Liver (tissue), 9 donors: ENCODE results near the gene MST1R. TPM values are rescaled to one million over a fixed set of nuclear protein-coding genes. Genes with fewer than 3 reads are reported as not detected.

ENCODE experiments used
- DNase-seq: peaks from one replicate; pipeline ENCODE4 v3.0.0-alpha.2; 2017; ENCODE audit warnings: low spot score
- H3K27ac ChIP-seq, 2 donors: one replicate each; pipeline ENCODE4 v1.7.0; 2013; ENCODE audit warnings: inconsistent platforms in 2 of 2, low read length in 2 of 2, control low read depth in 1 of 2, low read depth in 1 of 2, mild to moderate bottlenecking in 1 of 2
- H3K27me3 ChIP-seq, 4 donors: one replicate each; pipeline versions ENCODE4 v1.6.1 to v1.7.0; 2013; ENCODE audit warnings: low read length in 3 of 4, inconsistent platforms in 1 of 4, mild to moderate bottlenecking in 1 of 4, moderate library complexity in 1 of 4; ENCODE audit not compliant: control insufficient read depth in 4 of 4, insufficient read depth in 4 of 4
- H3K36me3 ChIP-seq, 4 donors: one replicate each; pipeline versions ENCODE4 v1.6.1 to v1.7.0; 2013; ENCODE audit warnings: low read length in 3 of 4, mild to moderate bottlenecking in 3 of 4, low read depth in 1 of 4, moderate library complexity in 1 of 4; ENCODE audit not compliant: control insufficient read depth in 4 of 4, insufficient read depth in 3 of 4
- H3K4me1 ChIP-seq, 4 donors: one replicate each; pipeline versions ENCODE4 v1.6.1 to v1.7.0; 2013; ENCODE audit warnings: low read length in 3 of 4, mild to moderate bottlenecking in 3 of 4, moderate library complexity in 1 of 4; ENCODE audit not compliant: control insufficient read depth in 4 of 4, insufficient read depth in 4 of 4
- H3K4me3 ChIP-seq, 3 donors: one replicate each; pipeline versions ENCODE4 v1.6.1 to v1.7.0; 2013; ENCODE audit warnings: low read length in 3 of 3, control low read depth in 1 of 3, low read depth in 1 of 3, mild to moderate bottlenecking in 1 of 3
- H3K9ac ChIP-seq, 2 donors: one replicate each; pipeline ENCODE4 v1.7.0; 2013; ENCODE audit warnings: low read length in 2 of 2, mild to moderate bottlenecking in 2 of 2, moderate library complexity in 2 of 2, control low read depth in 1 of 2, low read depth in 1 of 2
- H3K9me3 ChIP-seq, 4 donors: one replicate each; pipeline versions ENCODE4 v1.6.1 to v1.7.0; 2013; ENCODE audit warnings: low read length in 3 of 4; ENCODE audit not compliant: control insufficient read depth in 4 of 4
- EGR1 ChIP-seq, 2 donors: IDR thresholded peaks; 2 replicates each; pipeline ENCODE4 v1.6.1; 2016 to 2018; ENCODE audit warnings: antibody characterized with exemption in 2 of 2, low read depth in 2 of 2
- FOXA1 ChIP-seq: IDR thresholded peaks from 2 replicates; pipeline ENCODE4 v1.6.1; 2016; ENCODE audit warnings: antibody characterized with exemption
- FOXA2 ChIP-seq: IDR thresholded peaks from 2 replicates; pipeline ENCODE4 v1.6.1; 2016; ENCODE audit warnings: antibody characterized with exemption
- GABPA ChIP-seq, 2 donors: IDR thresholded peaks in 1 of 2; conservative IDR thresholded peaks in 1 of 2; 2 replicates each; pipeline ENCODE4 v1.6.1; 2016; ENCODE audit warnings: antibody characterized with exemption in 2 of 2, mild to moderate bottlenecking in 1 of 2, moderate library complexity in 1 of 2
- HNF4A ChIP-seq, 2 donors: conservative IDR thresholded peaks; 2 replicates each; pipeline ENCODE4 v1.6.1; 2016; ENCODE audit warnings: antibody characterized with exemption in 2 of 2, mild to moderate bottlenecking in 2 of 2
- HNF4G ChIP-seq: IDR thresholded peaks from 2 replicates; pipeline ENCODE4 v1.6.1; 2016; ENCODE audit warnings: antibody characterized with exemption
- JUND ChIP-seq, 2 donors: IDR thresholded peaks; 2 replicates each; pipeline ENCODE4 v1.6.1; 2016; ENCODE audit warnings: antibody characterized with exemption in 2 of 2
- NR2F2 ChIP-seq: IDR thresholded peaks from 2 replicates; pipeline ENCODE4 v1.6.1; 2016; ENCODE audit warnings: antibody characterized with exemption
- RAD21 ChIP-seq, 2 donors: IDR thresholded peaks; 2 replicates each; pipeline ENCODE4 v1.6.1; 2016; ENCODE audit warnings: antibody characterized with exemption in 2 of 2, mild to moderate bottlenecking in 2 of 2
- RXRA ChIP-seq, 2 donors: IDR thresholded peaks; 2 replicates each; pipeline ENCODE4 v1.6.1; 2017 to 2018; ENCODE audit warnings: antibody characterized with exemption in 2 of 2, mild to moderate bottlenecking in 1 of 2
- SP1 ChIP-seq: IDR thresholded peaks from 2 replicates; pipeline ENCODE4 v1.6.1; 2018; ENCODE audit warnings: antibody characterized with exemption, mild to moderate bottlenecking
- TAF1 ChIP-seq: conservative IDR thresholded peaks from 2 replicates; pipeline ENCODE4 v1.6.1; 2016; ENCODE audit warnings: antibody characterized with exemption, mild to moderate bottlenecking
- YY1 ChIP-seq: IDR thresholded peaks from 2 replicates; pipeline ENCODE4 v1.6.1; 2016; ENCODE audit warnings: antibody characterized with exemption, mild to moderate bottlenecking
- WGBS: extraction: QIAGEN DNeasy Blood & Tissue Kit; methylation state at CpG from one replicate; pipeline ENCODE4 v1.1.7; 2013; 5-methylcytosine and 5-hydroxymethylcytosine counted together
- polyA plus RNA-seq, 2 donors: library from polyadenylated mRNA; stranded (reverse) in 1 of 2; unstranded in 1 of 2; fragments of 200-250 nt in 1 of 2; fragments of >200 nt in 1 of 2; fragmentation: Nextera tagmentation in 1 of 2; extraction: Ambion mirVana in 1 of 2; gene quantifications; one replicate each; pipeline versions ENCODE4 v1.2.1 to v1.2.3, GENCODE V29; 2013 to 2015
- total RNA-seq, 2 donors: library from RNA; depleted of rRNA; stranded (reverse); fragments of >200 nt; gene quantifications; one replicate each; pipeline ENCODE4 v1.2.3, GENCODE V29; 2014
- TF ChIP-seq, protein P1 (sequence below): IDR thresholded peaks from 2 replicates; pipeline ENCODE4 v1.6.1; 2016; ENCODE audit warnings: antibody characterized with exemption, mild to moderate bottlenecking
- TF ChIP-seq, protein P2 (sequence below): IDR thresholded peaks from 2 replicates; pipeline ENCODE4 v1.6.1; 2016; ENCODE audit warnings: antibody characterized with exemption
- TF ChIP-seq, protein P3 (sequence below): fragments of 150-350 bp; IDR thresholded peaks from 2 replicates; pipeline ENCODE4 v1.5.1; 2017; ENCODE audit warnings: improper control_type of control experiment, low read depth, low read length; ENCODE audit not compliant: missing input control
- TF ChIP-seq, protein P4 (sequence below): IDR thresholded peaks from 2 replicates; pipeline ENCODE4 v1.6.1; 2016; ENCODE audit warnings: antibody characterized with exemption
- TF ChIP-seq, protein P5 (sequence below): IDR thresholded peaks from 2 replicates; pipeline ENCODE4 v1.6.1; 2016; ENCODE audit warnings: antibody characterized with exemption
- donor health status: healthy.
- donor health status: healthy.
- donor health status: healthy.
- donor health status: healthy.
- donor health status: healthy.

MST1R gene
- total and polyA plus RNA-seq, 4 donors, result 0.10 to 0.56 (median 0.33) TPM

DNA sequence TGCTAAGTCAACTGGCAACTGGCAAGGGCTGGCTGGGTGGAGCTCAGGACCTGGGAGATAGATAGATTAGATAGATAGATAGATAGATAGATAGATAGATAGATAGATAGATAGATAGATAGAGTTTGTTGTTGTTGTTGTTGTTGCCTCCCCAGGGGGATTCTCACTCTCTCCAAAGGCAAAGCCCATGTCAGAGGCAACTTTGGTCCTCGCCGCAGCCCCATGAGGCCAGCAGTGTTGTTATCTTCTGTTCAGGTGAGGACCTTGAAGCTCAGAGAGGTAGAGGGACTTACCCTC, 7.4 kb upstream of the MST1R start:
- Histone ChIP-seq H3K36me3 (peaks cover 2 to 41% (median 6%) of the 10 kb centered on the region in 4 donors), H3K4me3 (no peak overlapping the region), H3K9ac (no peak overlapping the region), H3K27me3 (no peaks in the 10 kb centered on the region), H3K27ac (no peak overlapping the region), H3K9me3 (no peaks in the 10 kb centered on the region), H3K4me1 (peaks cover 0 to 4% (median under 1%) of the 10 kb centered on the region in 4 donors)
- WGBS, result 99% methylated on average over 2 of the region's 2 CpGs
- TF ChIP-seq FOXA1 (no peak), RXRA (IDR thresholded peaks at IDR 0.05) (no peak), RAD21 (IDR thresholded peaks at IDR 0.05) (no peak), JUND (IDR thresholded peaks at IDR 0.05) (no peak), NR2F2 (no peak), HNF4G (no peak), EGR1 (IDR thresholded peaks at IDR 0.05; ENCODE audit: low read depth in 2 of 2) (no peak), TAF1 (no peak), YY1 (no peak), SP1 (no peak), FOXA2 (no peak), HNF4A (conservative IDR thresholded peaks at IDR 0.05) (no peak), GABPA (IDR thresholded peaks at IDR 0.05 in 1 of 2, conservative IDR thresholded peaks at IDR 0.05 in 1 of 2) (no peak)
- TF ChIP-seq, protein P1, sequence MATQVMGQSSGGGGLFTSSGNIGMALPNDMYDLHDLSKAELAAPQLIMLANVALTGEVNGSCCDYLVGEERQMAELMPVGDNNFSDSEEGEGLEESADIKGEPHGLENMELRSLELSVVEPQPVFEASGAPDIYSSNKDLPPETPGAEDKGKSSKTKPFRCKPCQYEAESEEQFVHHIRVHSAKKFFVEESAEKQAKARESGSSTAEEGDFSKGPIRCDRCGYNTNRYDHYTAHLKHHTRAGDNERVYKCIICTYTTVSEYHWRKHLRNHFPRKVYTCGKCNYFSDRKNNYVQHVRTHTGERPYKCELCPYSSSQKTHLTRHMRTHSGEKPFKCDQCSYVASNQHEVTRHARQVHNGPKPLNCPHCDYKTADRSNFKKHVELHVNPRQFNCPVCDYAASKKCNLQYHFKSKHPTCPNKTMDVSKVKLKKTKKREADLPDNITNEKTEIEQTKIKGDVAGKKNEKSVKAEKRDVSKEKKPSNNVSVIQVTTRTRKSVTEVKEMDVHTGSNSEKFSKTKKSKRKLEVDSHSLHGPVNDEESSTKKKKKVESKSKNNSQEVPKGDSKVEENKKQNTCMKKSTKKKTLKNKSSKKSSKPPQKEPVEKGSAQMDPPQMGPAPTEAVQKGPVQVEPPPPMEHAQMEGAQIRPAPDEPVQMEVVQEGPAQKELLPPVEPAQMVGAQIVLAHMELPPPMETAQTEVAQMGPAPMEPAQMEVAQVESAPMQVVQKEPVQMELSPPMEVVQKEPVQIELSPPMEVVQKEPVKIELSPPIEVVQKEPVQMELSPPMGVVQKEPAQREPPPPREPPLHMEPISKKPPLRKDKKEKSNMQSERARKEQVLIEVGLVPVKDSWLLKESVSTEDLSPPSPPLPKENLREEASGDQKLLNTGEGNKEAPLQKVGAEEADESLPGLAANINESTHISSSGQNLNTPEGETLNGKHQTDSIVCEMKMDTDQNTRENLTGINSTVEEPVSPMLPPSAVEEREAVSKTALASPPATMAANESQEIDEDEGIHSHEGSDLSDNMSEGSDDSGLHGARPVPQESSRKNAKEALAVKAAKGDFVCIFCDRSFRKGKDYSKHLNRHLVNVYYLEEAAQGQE, result no peak
- TF ChIP-seq, protein P2, sequence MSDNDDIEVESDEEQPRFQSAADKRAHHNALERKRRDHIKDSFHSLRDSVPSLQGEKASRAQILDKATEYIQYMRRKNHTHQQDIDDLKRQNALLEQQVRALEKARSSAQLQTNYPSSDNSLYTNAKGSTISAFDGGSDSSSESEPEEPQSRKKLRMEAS, result no peak
- TF ChIP-seq, protein P3, sequence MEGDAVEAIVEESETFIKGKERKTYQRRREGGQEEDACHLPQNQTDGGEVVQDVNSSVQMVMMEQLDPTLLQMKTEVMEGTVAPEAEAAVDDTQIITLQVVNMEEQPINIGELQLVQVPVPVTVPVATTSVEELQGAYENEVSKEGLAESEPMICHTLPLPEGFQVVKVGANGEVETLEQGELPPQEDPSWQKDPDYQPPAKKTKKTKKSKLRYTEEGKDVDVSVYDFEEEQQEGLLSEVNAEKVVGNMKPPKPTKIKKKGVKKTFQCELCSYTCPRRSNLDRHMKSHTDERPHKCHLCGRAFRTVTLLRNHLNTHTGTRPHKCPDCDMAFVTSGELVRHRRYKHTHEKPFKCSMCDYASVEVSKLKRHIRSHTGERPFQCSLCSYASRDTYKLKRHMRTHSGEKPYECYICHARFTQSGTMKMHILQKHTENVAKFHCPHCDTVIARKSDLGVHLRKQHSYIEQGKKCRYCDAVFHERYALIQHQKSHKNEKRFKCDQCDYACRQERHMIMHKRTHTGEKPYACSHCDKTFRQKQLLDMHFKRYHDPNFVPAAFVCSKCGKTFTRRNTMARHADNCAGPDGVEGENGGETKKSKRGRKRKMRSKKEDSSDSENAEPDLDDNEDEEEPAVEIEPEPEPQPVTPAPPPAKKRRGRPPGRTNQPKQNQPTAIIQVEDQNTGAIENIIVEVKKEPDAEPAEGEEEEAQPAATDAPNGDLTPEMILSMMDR, result no peak
- TF ChIP-seq, protein P4, sequence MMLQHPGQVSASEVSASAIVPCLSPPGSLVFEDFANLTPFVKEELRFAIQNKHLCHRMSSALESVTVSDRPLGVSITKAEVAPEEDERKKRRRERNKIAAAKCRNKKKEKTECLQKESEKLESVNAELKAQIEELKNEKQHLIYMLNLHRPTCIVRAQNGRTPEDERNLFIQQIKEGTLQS, result no peak
- TF ChIP-seq, protein P5, sequence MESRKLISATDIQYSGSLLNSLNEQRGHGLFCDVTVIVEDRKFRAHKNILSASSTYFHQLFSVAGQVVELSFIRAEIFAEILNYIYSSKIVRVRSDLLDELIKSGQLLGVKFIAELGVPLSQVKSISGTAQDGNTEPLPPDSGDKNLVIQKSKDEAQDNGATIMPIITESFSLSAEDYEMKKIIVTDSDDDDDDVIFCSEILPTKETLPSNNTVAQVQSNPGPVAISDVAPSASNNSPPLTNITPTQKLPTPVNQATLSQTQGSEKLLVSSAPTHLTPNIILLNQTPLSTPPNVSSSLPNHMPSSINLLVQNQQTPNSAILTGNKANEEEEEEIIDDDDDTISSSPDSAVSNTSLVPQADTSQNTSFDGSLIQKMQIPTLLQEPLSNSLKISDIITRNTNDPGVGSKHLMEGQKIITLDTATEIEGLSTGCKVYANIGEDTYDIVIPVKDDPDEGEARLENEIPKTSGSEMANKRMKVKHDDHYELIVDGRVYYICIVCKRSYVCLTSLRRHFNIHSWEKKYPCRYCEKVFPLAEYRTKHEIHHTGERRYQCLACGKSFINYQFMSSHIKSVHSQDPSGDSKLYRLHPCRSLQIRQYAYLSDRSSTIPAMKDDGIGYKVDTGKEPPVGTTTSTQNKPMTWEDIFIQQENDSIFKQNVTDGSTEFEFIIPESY, result no peak
- no peak for DNase-seq
